ENCODE measurements around the gene C6orf15.
"Not testable (repeated sequence)": the region's sequence is repeated elsewhere in the genome, so short reads cannot be mapped to it uniquely, and the experiment has no call there.

The C6orf15 gene

GRCh38 chr6:31067891-31068668 is 44.3 kb downstream of the C6orf15 start:
- not testable (repeated sequence) for DNase-seq (ENCODE audit: low spot score)

GRCh38 chr6:31067028-31067427 is 45.3 kb downstream of the C6orf15 start:
- DNase-seq (ENCODE audit: low spot score) = not testable (repeated sequence)

- DNase-seq (ENCODE audit: low spot score) = no peak
These were observed 46.8 kb downstream of the C6orf15 start for GRCh38 chr6:31065556-31065955.

GRCh38 chr6:31063906-31064435 is 48.4 kb downstream of the C6orf15 start:
- DNase-seq (ENCODE audit: low spot score) = no peak

Small RNAs within 50 kb of the gene (small RNA-seq; reads per million reads assigned to genes)
- gene POLR2LP1 (0 reads per million in 2 experiments), gene RNU6-1133P (0 to 0.89 reads per million in 2 experiments)

Data from SK-N-DZ (cell line).